HepG2 (cell line): ENCODE measurements around the gene UNC93A. TPM values are rescaled to one million over a fixed set of nuclear protein-coding genes. Genes with fewer than 3 reads are reported as not detected.

Source experiments
- ATAC-seq: fragments of 200-7000 bp; cut with Tn5 transposase; 3 replicates; pipeline ENCODE4 v1.9.1; 2020; ENCODE audit warnings: mild to moderate bottlenecking, moderate library complexity
- BruUV-seq: library from RNA; stranded (reverse); fragments of 400-500 nt; replicated peaks from 2 replicates; lab custom pipeline; 2021; lab: Mats Ljungman, UMichigan
- CTCF ChIA-PET: fragments of 300-600 bp; formaldehyde crosslinking; extraction: SDS; loops from one replicate; lab custom pipeline; 2021; ENCODE audit warnings: low total read pairs, inconsistent platforms, low intra/inter-chr PET ratio; lab: Yijun Ruan, JAX
- POLR2A ChIA-PET: fragments of 350-600 bp; sonication (Branson Sonifier 250); formaldehyde crosslinking; loops from one replicate; lab custom pipeline; 2020; ENCODE audit warnings: antibody characterized with exemption, inconsistent platforms; lab: Yijun Ruan, JAX
- DNase-seq: peaks from one replicate; pipeline ENCODE4 v3.0.0-alpha.2; 2015; ENCODE audit warnings: low spot score
- FAIRE-seq: peaks from 3 replicates; lab custom pipeline; 2011; peaks lifted over from hg19 to GRCh38; lab: Jason Lieb, UNC
- H2AFZ ChIP-seq: one replicate; pipeline ENCODE4 v1.6.1; 2011; ENCODE audit warnings: low read length, inconsistent platforms
- H3K27ac ChIP-seq: fragments of 300-600 bp; 3 replicates; pipeline ENCODE4 v1.8.0; 2011; ENCODE audit warnings: mixed run types, mild to moderate bottlenecking, mixed read lengths, low read length, inconsistent platforms; ENCODE audit not compliant: insufficient read depth; ENCODE audit errors: extremely low read length
- H3K27me3 ChIP-seq, 2 experiments: fragments of 200-600 bp in 1 of 2; 2 replicates in 1 of 2; 3 replicates in 1 of 2; pipeline versions ENCODE4 v1.6.0 to v1.8.0; 2011; ENCODE audit warnings: low read length in 2 of 2, mild to moderate bottlenecking in 2 of 2, moderate library complexity in 2 of 2, inconsistent platforms in 1 of 2; ENCODE audit not compliant: insufficient read depth in 2 of 2, control insufficient read depth in 1 of 2
- H3K36me3 ChIP-seq, 2 experiments: fragments of 200-600 bp in 1 of 2; replicated peaks in 1 of 2; 2 replicates in 1 of 2; 3 replicates in 1 of 2; pipeline versions ENCODE4 v1.5.1 to v1.8.0; 2011; ENCODE audit warnings: low read length in 2 of 2, inconsistent platforms in 1 of 2; ENCODE audit not compliant: insufficient read depth in 2 of 2, control insufficient read depth in 1 of 2
- H3K4me1 ChIP-seq: 2 replicates; pipeline ENCODE4 v1.5.1; 2012; ENCODE audit warnings: low read length, inconsistent platforms; ENCODE audit not compliant: insufficient read depth
- H3K4me2 ChIP-seq: 2 replicates; pipeline ENCODE4 v1.6.0; 2011; ENCODE audit warnings: low read depth, low read length, inconsistent platforms
- H3K4me3 ChIP-seq, 3 experiments: fragments of 200-600 bp in 1 of 3; sonication (generic), shearing (Covaris generic) in 1 of 3; replicated peaks in 1 of 3; 2 replicates each; pipeline ENCODE4 v1.5.1; 2011 to 2016; ENCODE audit warnings: low read length in 3 of 3, inconsistent platforms in 2 of 3, low read depth in 2 of 3, mild to moderate bottlenecking in 2 of 3, control low read depth in 1 of 3, mixed read lengths in 1 of 3; ENCODE audit not compliant: insufficient read depth in 1 of 3
- H3K79me2 ChIP-seq: one replicate; pipeline ENCODE4 v1.6.1; 2011; ENCODE audit warnings: low read length, inconsistent platforms; ENCODE audit not compliant: insufficient read depth
- H3K9ac ChIP-seq: 2 replicates; pipeline ENCODE4 v1.6.0; 2011; ENCODE audit warnings: mild to moderate bottlenecking, low read depth, low read length, inconsistent platforms; ENCODE audit not compliant: insufficient read depth
- H3K9me3 ChIP-seq: 2 replicates; pipeline ENCODE4 v1.5.1; 2012; ENCODE audit warnings: mild to moderate bottlenecking, low read length
- H4K20me1 ChIP-seq: 2 replicates; pipeline ENCODE4 v1.6.0; 2011; ENCODE audit warnings: inconsistent platforms, mild to moderate bottlenecking, low read length, moderate library complexity; ENCODE audit not compliant: insufficient read depth
- AKAP8 ChIP-seq: sonication (generic); formaldehyde crosslinking; IDR thresholded peaks from 2 replicates; pipeline ENCODE4 v1.5.1; 2020; ENCODE audit warnings: mild to moderate bottlenecking, missing genetic modification reagents
- HIVEP1 ChIP-seq: sonication (generic); formaldehyde crosslinking; IDR thresholded peaks from 2 replicates; pipeline ENCODE4 v1.4.0; 2020; ENCODE audit warnings: mild to moderate bottlenecking, missing genetic modification reagents
- IRF2 ChIP-seq: IDR thresholded peaks from 2 replicates; pipeline ENCODE4 v1.6.1; 2018; ENCODE audit warnings: missing genetic modification reagents, missing compliant biosample characterization
- TOPORS ChIP-seq: sonication (generic); formaldehyde crosslinking; IDR thresholded peaks from 2 replicates; pipeline ENCODE4 v1.8.0; 2023; ENCODE audit warnings: mild to moderate bottlenecking, missing genetic modification reagents
- ZMYM2 ChIP-seq: sonication (generic); formaldehyde crosslinking; IDR thresholded peaks from 2 replicates; pipeline ENCODE4 v1.8.0; 2022; ENCODE audit warnings: mild to moderate bottlenecking, missing genetic modification reagents
- ZNF20 ChIP-seq: sonication (generic); formaldehyde crosslinking; IDR thresholded peaks from 2 replicates; pipeline ENCODE4 v1.4.0; 2020; ENCODE audit warnings: mild to moderate bottlenecking, moderate library complexity, missing genetic modification reagents
- ZNF263 ChIP-seq: sonication (generic); formaldehyde crosslinking; IDR thresholded peaks from 2 replicates; pipeline ENCODE4 v1.4.0; 2020; ENCODE audit warnings: missing genetic modification reagents
- ZNF264 ChIP-seq: sonication (generic); formaldehyde crosslinking; IDR thresholded peaks from 2 replicates; pipeline ENCODE4 v1.4.0; 2020; ENCODE audit warnings: missing genetic modification reagents
- ZNF382 ChIP-seq: sonication (generic); formaldehyde crosslinking; IDR thresholded peaks from 2 replicates; pipeline ENCODE4 v1.5.0; 2020; ENCODE audit warnings: missing genetic modification reagents, mild to moderate bottlenecking, borderline replicate concordance
- WGBS: methylation state at CpG from one replicate; pipeline ENCODE4 v1.1.6; 2017; ENCODE audit warnings: low lambda C conversion rate; 5-methylcytosine and 5-hydroxymethylcytosine counted together
- in situ Hi-C: cut with HindIII; loops from 2 replicates; pipeline ENCODE4 v1.10.0; 2017; ENCODE audit warnings: low pct_unique_long_range_greater_than_20kb; ENCODE audit not compliant: extremely low pct_ligation_motif_present
- intact Hi-C: fragments of 100-400 bp; cut with micrococcal nuclease; formaldehyde crosslinking; loops from one replicate; pipeline ENCODE4 v1.10.0; 2022; ENCODE audit not compliant: unreplicated experiment
- polyA plus RNA-seq, 8 experiments: library from polyadenylated mRNA; depleted of rRNA in 3 of 8; stranded (reverse) in 7 of 8; unstranded in 1 of 8; fragments of >200 nt; fragmentation: Illumina TruSeq in 4 of 8; extraction: Trizol in 4 of 8; gene quantifications; 2 replicates each; pipeline versions ENCODE4 v1.2.1 to v1.2.3, GENCODE V29; 2011 to 2016; ENCODE audit warnings: low read depth in 4 of 8, missing spikeins in 1 of 8, mixed read lengths in 1 of 8; ENCODE audit not compliant: insufficient read depth in 1 of 8
- total RNA-seq, 5 experiments: library from RNA; depleted of rRNA; stranded (reverse); fragments of >200 nt; fragmentation: Illumina TruSeq; extraction: Trizol; gene quantifications; 2 replicates each; pipeline ENCODE4 v1.2.3, GENCODE V29; 2016; ENCODE audit warnings: low read depth in 1 of 5
- TF ChIP-seq, protein P1 (sequence below): sonication (generic); formaldehyde crosslinking; IDR thresholded peaks from 2 replicates; pipeline ENCODE4 v1.4.0; 2020; ENCODE audit warnings: missing genetic modification reagents
- TF ChIP-seq, protein P2 (sequence below): sonication (generic); formaldehyde crosslinking; IDR thresholded peaks from 2 replicates; pipeline ENCODE4 v1.8.0; 2022; ENCODE audit warnings: mild to moderate bottlenecking, missing genetic modification reagents, moderate library complexity

The UNC93A gene
- total and polyA plus RNA-seq, 2 of the 13 experiments (the other 11 are each of a cell fraction or from before 2014, with no cell fraction given): 11.0 to 42.7 TPM

DNA sequence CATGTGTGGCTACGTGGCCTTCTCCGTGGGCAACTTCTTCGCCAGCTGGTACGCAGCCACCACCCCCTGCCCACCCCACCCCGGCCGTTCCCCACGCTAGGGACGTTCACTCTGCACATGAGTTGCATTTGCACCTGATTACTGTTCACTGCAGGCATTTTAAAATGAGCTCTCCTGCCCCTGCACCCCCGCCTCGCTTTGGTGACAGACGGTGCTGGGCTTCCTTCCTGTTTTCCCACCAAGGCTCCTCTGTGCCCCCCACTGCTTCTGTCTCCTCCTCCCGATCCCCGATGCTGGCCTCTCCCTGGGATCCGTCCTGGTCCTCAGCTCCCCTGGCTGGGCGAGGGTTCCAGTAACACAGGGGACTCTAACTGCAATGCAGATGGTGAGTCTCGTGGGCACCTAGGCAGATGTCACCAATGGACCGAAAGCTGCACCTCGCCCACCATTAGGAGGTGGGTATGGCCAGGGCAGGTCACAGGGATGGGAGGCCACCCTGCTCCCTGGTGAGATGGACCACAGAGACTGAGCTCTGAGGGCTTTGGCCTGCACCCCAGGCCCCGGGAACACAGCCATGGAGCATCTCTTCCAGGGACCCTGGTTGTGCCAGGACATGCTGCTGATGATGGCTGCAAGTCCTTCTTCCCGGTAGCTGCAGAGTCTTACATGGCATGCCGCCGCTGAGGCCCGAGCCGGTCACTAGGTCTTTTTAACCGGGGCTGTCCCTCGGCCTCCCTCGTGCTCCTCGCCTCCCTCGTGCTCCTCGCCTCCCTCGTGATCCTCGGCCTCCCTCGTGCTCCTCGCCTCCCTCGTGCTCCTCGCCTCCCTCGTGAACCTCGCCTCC is 3.8 kb downstream of the UNC93A start:
- ChIA-PET CTCF (no interaction called here), POLR2A (interaction anchor here (7.4 kb wide), 1 partner anchor 15 kb away, joined by 163 read pairs; no protein-coding TSS in a partner anchor)
- BruUV-seq: no TSS peak
- Histone ChIP-seq H3K4me1 (peaks cover 44% of the 10 kb centered on the region), H3K4me3 (no peak overlapping the region), H3K9me3 (no peaks in the 10 kb centered on the region), H3K4me2 (no peak overlapping the region), H3K9ac (no peak overlapping the region), H3K79me2 (no peaks in the 10 kb centered on the region), H3K27ac (no peak overlapping the region), H3K36me3 (peaks cover 7 to 11% of the 10 kb centered on the region in 2 experiments; a peak in 4 of 5 replicates), H3K27me3 (no peaks in the 10 kb centered on the region), H2AFZ (no peak overlapping the region), H4K20me1 (no peaks in the 10 kb centered on the region)
- no peak for ATAC-seq
- TF ChIP-seq IRF2 (CRISPR knock-in tag) (no peak), ZNF263 (peak; percentile 87)
- no peak for FAIRE-seq
- DNase-seq: no peak
- in situ Hi-C loops: loop anchor here (5.0 kb wide), 1 partner anchor 73 kb away; no protein-coding TSS in a partner anchor
- intact Hi-C loops: loop anchor here (5.0 kb wide), 1 partner anchor 67 kb away; no protein-coding TSS in a partner anchor
- WGBS: 98% methylated on average over 38 of the region's 38 CpGs

DNA sequence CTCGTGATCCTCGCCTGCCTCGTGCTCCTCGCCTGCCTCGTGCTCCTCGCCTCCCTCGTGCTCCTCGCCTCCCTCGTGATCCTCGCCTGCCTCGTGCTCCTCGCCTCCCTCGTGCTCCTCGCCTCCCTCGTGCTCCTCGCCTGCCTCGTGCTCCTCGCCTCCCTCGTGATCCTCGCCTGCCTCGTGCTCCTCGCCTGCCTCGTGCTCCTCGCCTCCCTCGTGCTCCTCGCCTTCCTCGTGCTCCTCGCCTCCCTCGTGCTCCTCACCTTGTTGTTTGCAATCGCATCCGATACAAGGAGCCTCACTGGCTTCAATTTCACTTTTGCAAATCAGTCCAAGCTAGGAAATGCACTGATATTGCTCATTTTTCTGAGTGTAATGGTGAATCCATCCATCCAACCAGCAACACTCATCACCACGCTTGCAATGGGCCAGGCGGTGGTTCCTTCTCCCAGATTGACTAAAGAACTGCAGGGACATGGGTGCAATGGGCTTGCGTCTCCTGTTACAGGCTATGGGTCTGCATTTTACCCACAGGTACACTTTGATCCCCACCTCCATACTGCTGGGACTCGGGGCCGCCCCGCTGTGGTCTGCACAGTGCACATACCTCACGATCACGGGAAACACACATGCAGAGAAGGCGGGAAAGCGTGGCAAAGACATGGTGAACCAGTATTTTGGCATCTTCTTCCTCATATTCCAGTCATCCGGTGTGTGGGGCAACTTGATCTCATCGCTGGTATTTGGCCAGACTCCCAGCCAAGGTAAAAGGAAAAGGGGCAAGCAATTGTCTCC is 4.6 kb downstream of the UNC93A start:
- Histone ChIP-seq H3K36me3 (peaks cover 7 to 11% of the 10 kb centered on the region in 2 experiments; a peak in 4 of 5 replicates), H3K27me3 (no peaks in the 10 kb centered on the region), H3K9me3 (no peaks in the 10 kb centered on the region), H3K4me1 (peaks cover 36% of the 10 kb centered on the region), H3K27ac (no peak overlapping the region), H4K20me1 (no peaks in the 10 kb centered on the region), H3K79me2 (no peaks in the 10 kb centered on the region), H3K4me3 (no peak overlapping the region), H3K4me2 (no peak overlapping the region), H2AFZ (no peak overlapping the region), H3K9ac (no peak overlapping the region)
- 97% methylated on average over 43 of the region's 43 CpGs for WGBS
- intact Hi-C loops (no loop called here), in situ Hi-C loops (no loop called here)
- FAIRE-seq (no peak), DNase-seq (no peak), ATAC-seq (no peak)
- CTCF ChIA-PET: no interaction called here
- POLR2A ChIA-PET: interaction anchor here (7.4 kb wide), 1 partner anchor 14 kb away, joined by 163 read pairs; no protein-coding TSS in a partner anchor
- no TSS peak for BruUV-seq
- TF ChIP-seq ZNF20: no peak
- no peak for TF ChIP-seq AKAP8
- no peak for TF ChIP-seq ZNF382 (CRISPR knock-in tag)
- peak; percentile 66 for TF ChIP-seq ZNF263
- TF ChIP-seq TOPORS (CRISPR knock-in tag): no peak
- TF ChIP-seq, protein P1, sequence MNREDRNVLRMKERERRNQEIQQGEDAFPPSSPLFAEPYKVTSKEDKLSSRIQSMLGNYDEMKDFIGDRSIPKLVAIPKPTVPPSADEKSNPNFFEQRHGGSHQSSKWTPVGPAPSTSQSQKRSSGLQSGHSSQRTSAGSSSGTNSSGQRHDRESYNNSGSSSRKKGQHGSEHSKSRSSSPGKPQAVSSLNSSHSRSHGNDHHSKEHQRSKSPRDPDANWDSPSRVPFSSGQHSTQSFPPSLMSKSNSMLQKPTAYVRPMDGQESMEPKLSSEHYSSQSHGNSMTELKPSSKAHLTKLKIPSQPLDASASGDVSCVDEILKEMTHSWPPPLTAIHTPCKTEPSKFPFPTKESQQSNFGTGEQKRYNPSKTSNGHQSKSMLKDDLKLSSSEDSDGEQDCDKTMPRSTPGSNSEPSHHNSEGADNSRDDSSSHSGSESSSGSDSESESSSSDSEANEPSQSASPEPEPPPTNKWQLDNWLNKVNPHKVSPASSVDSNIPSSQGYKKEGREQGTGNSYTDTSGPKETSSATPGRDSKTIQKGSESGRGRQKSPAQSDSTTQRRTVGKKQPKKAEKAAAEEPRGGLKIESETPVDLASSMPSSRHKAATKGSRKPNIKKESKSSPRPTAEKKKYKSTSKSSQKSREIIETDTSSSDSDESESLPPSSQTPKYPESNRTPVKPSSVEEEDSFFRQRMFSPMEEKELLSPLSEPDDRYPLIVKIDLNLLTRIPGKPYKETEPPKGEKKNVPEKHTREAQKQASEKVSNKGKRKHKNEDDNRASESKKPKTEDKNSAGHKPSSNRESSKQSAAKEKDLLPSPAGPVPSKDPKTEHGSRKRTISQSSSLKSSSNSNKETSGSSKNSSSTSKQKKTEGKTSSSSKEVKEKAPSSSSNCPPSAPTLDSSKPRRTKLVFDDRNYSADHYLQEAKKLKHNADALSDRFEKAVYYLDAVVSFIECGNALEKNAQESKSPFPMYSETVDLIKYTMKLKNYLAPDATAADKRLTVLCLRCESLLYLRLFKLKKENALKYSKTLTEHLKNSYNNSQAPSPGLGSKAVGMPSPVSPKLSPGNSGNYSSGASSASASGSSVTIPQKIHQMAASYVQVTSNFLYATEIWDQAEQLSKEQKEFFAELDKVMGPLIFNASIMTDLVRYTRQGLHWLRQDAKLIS (CRISPR knock-in tag): no peak
- no peak for TF ChIP-seq HIVEP1 (CRISPR knock-in tag)
- TF ChIP-seq ZMYM2 (CRISPR knock-in tag): no peak
- no peak for TF ChIP-seq ZNF264
- TF ChIP-seq, protein P2, sequence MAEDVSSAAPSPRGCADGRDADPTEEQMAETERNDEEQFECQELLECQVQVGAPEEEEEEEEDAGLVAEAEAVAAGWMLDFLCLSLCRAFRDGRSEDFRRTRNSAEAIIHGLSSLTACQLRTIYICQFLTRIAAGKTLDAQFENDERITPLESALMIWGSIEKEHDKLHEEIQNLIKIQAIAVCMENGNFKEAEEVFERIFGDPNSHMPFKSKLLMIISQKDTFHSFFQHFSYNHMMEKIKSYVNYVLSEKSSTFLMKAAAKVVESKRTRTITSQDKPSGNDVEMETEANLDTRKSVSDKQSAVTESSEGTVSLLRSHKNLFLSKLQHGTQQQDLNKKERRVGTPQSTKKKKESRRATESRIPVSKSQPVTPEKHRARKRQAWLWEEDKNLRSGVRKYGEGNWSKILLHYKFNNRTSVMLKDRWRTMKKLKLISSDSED: no peak
